Stimulated activated CD4-positive, alpha-beta T cell treated with anti-CD3 and anti-CD28 coated beads, Interleukin-12 subunit alpha, Interleukin-12 subunit beta, amount 100 ng/mL, for 48 hours (primary cell): Measurements from ENCODE around the gene ODC1.
"Not testable (repeated sequence)": the region's sequence is repeated elsewhere in the genome, so short reads cannot be mapped to it uniquely, and the experiment has no call there.

Experiments
- DNase-seq, 3 donors: peaks; one replicate each; pipeline ENCODE4 v3.0.0-alpha.2; 2020; ENCODE audit warnings: low read depth in 2 of 3, low spot score in 1 of 3

The ODC1 gene

GRCh38 chr2:10453905-10454298, 5.8 kb upstream of the ODC1 start:
- DNase-seq, result no peak

GRCh38 chr2:10452956-10453904, 5.1 kb upstream of the ODC1 start:
- DNase-seq, result no peak

- no peak for DNase-seq
These were observed 4.2 kb upstream of the ODC1 start for GRCh38 chr2:10452312-10452711.

GRCh38 chr2:10451819-10452218, 3.7 kb upstream of the ODC1 start:
- DNase-seq, result no peak

GRCh38 chr2:10449838-10450691, 1.9 kb upstream of the ODC1 start:
- no peak for DNase-seq

GRCh38 chr2:10449486-10449831, 1.3 kb upstream of the ODC1 start:
- DNase-seq, result no peak

GRCh38 chr2:10448576-10449485, 704 bp upstream of the ODC1 start:
- peak; percentile 79 to 92 (median 92) for DNase-seq

GRCh38 chr2:10447300-10447894, 730 bp downstream of the ODC1 start:
- DNase-seq, result peak; percentile 21 to 32 (median 26)

GRCh38 chr2:10446631-10447030, 1.5 kb downstream of the ODC1 start:
- no peak for DNase-seq

GRCh38 chr2:10444463-10444862, 3.7 kb downstream of the ODC1 start:
- peak; percentile 29 to 64 (median 64) for DNase-seq

- not testable (repeated sequence) for DNase-seq
These were observed 5.5 kb downstream of the ODC1 start for GRCh38 chr2:10442469-10443126.

- peak in 1 of 3 donors; percentile 16 for DNase-seq
These were observed 6.2 kb downstream of the ODC1 start for GRCh38 chr2:10441948-10442347.

GRCh38 chr2:10440736-10441135, 7.4 kb downstream of the ODC1 start:
- no peak for DNase-seq

GRCh38 chr2:10439971-10440370, 8.2 kb downstream of the ODC1 start:
- no peak for DNase-seq

- DNase-seq, result no peak
These were observed 8.8 kb downstream of the ODC1 start for GRCh38 chr2:10439185-10439879.

GRCh38 chr2:10438688-10439087, 9.4 kb downstream of the ODC1 start:
- DNase-seq, result no peak

- DNase-seq, result no peak
These were observed 10.3 kb downstream of the ODC1 start for GRCh38 chr2:10437806-10438205.

- DNase-seq, result no peak
These were observed 11.5 kb downstream of the ODC1 start for GRCh38 chr2:10436583-10437110.

- no peak for DNase-seq
These were observed 12.3 kb downstream of the ODC1 start for GRCh38 chr2:10435820-10436204.
